Iris pigment epithelial cell (primary cell): ENCODE data around the gene P3H2.
"Not testable (repeated sequence)": the region's sequence is repeated elsewhere in the genome, so short reads cannot be mapped to it uniquely, and the experiment has no call there.

ENCODE experiments used
- DNase-seq: peaks from one replicate; pipeline ENCODE4 v3.0.0-alpha.2; 2011; ENCODE audit warnings: low read depth

The P3H2 gene

GRCh38 chr3:190083635-190084034 is 37.1 kb downstream of the P3H2 start:
- DNase-seq: peak; percentile 38

- DNase-seq: no peak
Measured at GRCh38 chr3:190081389-190081788, 39.3 kb downstream of the P3H2 start.

DNA sequence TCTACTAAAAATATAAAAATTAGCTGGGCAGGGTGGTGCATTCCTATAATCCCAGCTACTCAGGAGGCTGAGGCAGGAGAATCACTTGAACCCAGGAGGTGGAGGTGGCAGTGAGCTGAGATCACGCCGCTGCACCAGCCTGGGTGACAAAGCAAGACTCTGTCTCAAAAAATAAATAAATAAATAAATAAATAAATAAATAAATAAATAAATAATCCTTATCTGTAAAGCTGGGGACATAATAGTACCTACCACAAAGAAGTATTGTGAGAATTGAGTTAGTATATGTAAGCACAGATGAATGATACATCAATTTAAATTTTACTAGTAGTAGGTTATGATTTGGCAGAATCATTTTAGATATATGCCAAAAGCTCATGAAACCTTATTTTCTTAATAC is 41.5 kb downstream of the P3H2 start:
- DNase-seq: not testable (repeated sequence)

DNA sequence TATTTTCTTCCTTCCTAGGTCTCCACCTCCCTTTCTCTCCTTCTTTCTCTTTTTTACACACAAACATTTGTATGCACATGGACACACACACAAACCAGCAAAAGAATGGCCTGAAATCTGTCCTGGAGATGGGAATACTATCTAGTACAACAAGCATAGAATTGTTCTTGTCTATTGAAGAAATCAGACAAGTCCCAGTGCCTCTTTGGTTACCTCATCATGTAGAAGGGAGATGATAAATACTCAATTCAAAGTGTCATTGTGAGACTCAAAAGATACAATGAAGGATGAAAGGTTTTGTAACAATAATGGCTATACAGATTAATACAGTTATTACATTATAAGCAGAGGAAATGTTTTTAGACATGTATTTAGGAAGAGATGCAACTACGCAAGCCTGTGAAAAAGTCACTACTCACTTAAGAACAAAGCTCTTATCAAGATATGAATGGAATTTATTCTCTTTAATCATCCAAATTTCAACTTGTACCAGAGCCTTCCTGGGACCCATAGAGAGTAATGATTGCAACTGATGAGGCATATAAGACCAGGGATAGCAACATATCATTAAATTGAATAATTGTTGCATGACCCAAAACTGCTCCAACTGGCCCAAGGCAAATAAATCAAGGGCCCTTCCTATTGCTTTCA is 43.2 kb downstream of the P3H2 start:
- peak; percentile 28 for DNase-seq

GRCh38 chr3:190076601-190077394 is 43.9 kb downstream of the P3H2 start:
- DNase-seq: peak; percentile 99

GRCh38 chr3:190076136-190076535 is 44.6 kb downstream of the P3H2 start:
- no peak for DNase-seq

- DNase-seq: no peak
Measured at GRCh38 chr3:190074817-190075216, 45.9 kb downstream of the P3H2 start.

- peak; percentile 55 for DNase-seq
Measured at GRCh38 chr3:190073264-190074008, 47.3 kb downstream of the P3H2 start.

DNA sequence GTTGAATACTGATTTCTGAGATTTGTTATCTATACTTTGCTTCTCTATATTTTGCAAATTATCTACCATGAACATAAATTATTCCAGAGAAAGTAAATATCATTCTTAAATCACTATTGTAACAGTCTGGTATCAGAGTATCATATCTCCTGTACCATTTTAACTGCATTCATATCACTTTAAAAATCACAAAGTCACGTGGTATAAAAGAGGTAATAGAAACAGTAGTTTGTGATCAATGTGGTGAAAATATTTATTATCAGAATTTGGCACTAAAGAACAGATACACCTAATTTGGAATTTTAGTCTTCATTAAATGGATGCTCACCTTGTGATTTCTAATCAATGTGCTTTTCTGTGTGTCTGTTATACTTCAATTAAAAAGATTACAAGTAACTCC is 47.8 kb downstream of the P3H2 start:
- DNase-seq: no peak

DNA sequence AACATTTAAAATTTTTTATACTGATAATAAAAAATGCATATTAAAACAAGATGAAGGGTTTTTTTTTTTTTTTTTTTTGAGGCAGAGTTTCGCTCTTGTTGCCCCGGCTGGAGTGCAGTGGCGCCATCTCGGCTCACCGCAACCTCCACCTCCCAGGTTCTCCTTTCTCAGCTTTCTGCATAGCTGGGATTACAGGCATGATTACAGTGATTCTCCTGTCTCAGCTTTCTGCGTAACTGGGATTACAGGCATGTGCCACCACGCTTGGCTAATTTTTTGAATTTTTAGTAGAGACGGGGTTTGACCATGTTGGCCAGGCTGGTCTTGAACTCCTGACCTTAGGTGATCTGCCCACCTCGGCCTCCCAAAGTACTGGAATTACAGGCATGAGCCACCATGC is 48.8 kb downstream of the P3H2 start:
- not testable (repeated sequence) for DNase-seq

DNA sequence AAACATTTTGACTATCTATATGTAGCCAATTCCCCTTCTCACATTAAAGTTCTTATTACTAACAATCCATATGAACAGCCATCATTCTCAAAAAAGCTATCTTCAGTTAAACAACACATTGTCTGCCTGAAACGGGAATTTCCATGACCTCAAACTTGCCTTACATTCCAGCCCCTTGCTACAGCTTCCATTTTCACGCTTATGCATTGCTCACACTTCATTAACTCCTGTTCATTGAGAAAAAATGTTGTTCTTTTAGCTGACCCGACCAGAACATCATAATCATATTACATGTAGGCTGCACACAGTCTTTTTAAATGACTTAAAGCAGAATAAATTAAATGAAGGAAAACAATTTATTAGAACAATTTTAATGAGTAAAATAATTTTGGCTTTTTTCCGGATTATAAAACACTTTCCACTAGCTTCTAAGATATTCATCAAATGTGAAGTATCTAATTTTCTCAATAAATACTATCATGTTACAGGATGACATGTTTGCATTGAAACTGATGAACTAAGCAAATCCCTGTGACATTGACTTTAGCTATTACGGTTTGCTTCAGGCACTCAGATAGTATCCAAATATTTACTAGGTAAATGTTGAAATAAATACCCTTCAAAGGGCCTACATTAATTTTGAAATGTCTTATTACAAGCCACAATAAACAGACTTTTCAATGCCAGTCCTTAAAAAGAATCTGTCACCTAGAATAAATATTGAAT is 49.9 kb downstream of the P3H2 start:
- DNase-seq: peak; percentile 76

DNA sequence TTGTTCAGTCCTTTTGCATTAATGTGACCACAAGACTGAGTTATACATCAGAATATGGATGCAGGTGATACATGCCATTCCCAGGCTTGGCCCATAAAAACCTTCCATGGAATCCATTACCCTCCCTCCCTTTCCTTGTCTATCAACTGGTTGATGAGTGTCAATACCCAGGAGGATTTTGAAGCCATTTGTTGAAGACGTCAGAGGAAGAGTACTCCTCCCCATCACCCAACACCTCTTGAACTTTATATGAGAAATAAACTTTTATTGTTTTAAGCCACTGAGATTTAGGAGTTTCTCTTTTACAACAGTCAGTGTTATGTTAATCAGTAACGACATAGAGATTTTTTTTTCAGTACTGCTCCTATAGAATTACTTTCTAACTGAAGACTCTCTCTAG is 55.5 kb downstream of the P3H2 start:
- DNase-seq: no peak

- no peak for DNase-seq
Measured at GRCh38 chr3:190064659-190065058, 56.0 kb downstream of the P3H2 start.

- DNase-seq: peak; percentile 97
Measured at GRCh38 chr3:190064112-190064511, 56.6 kb downstream of the P3H2 start.

- no peak for DNase-seq
Measured at GRCh38 chr3:190063490-190063889, 57.2 kb downstream of the P3H2 start.

- DNase-seq: no peak
Measured at GRCh38 chr3:190060192-190060775, 60.4 kb downstream of the P3H2 start.

DNA sequence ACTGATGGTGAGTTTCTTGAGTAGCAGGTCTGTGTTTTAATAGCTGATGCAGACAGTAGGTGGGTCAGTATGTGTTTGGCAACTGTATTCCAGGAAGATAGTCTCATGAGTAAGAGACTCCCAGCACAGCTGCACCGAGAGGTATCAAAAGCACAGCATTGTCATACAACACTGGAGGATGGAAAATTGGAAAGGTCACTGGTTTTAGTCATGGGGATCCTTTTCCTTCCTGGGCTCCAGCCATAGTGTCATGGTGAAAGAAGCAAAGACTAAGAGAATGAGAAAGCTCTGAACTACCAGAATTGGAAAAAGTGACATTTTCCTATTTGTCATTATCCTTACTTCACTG is 61.5 kb downstream of the P3H2 start:
- peak; percentile 78 for DNase-seq

- peak; percentile 91 for DNase-seq
Measured at GRCh38 chr3:190058521-190059241, 62.0 kb downstream of the P3H2 start.

DNA sequence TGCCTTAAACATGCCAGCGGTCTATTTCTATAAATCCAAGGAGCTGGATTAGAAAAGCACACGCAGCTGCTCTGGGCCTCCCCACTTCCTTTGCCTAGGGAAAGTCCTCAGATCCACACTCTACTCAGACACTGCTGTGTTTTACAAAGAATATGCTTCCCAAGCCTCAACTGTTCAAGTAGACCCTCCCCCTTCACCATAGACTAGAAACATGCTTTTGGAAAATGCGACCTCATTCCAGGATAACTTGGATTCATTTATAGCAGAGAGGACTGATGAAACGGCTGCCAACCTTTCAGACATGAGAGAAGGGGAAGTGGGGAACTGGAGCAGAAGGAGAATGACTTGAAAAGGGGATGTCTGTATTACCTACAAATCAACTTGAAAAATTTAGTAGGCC is 64.0 kb downstream of the P3H2 start:
- peak; percentile 51 for DNase-seq

DNA sequence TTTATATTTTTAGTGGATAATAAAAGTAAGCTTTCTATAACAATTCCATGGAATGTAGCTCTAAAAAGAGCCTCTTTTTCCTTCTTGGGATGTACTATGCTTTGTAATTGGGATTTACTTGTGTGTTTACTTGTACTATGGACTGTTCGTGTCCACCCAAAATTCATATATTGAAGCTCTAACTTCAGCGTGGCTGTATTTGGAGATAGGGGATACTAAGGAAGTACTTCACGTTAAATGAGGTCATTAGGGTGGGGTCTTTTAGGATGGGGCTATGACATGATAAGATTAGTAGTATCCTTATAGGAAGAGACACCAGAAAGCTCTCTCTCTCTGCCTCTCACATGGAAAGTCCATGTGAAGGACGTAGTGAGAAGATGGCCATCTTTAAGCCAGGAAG is 64.9 kb downstream of the P3H2 start:
- DNase-seq: no peak

DNA sequence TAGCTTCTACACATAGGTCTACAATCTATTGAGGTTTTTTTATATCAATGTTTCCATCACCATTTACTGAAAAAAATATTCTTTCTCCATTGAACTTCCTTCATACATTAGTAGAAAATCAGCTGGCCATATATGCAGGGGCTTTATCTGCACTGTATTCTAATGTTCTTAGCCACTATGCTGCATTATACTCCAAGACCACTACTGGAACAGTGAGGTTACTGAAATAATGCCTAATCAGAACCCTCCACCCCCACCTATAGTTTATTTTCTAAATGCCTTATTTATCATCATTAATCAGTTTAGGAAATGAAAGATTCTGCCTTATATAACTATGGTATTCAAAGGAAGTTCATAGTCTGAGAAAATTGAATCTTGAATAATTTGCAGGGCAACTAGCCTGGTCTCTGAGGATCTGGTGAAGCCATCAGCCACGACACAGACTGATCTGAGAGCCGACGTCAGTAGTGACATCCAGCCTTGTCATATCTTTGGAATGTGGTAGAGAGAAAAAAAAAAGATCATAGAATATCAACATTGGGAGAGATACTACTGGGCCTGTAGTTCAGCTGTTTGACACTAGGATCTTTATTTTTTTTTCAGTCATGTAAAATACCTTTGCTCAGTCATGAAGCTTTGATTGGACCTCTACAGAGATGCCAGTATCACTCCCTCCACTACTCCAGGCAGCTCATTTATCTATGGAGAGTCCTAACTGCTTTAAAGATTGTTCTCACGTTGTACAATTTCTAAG is 66.6 kb downstream of the P3H2 start:
- DNase-seq: peak; percentile 85
